ENCODE results near the gene SIRPB2.

- TF ChIP-seq POLR2A (IDR thresholded peaks at IDR 0.05), result no peak
- TF ChIP-seq, protein P1, sequence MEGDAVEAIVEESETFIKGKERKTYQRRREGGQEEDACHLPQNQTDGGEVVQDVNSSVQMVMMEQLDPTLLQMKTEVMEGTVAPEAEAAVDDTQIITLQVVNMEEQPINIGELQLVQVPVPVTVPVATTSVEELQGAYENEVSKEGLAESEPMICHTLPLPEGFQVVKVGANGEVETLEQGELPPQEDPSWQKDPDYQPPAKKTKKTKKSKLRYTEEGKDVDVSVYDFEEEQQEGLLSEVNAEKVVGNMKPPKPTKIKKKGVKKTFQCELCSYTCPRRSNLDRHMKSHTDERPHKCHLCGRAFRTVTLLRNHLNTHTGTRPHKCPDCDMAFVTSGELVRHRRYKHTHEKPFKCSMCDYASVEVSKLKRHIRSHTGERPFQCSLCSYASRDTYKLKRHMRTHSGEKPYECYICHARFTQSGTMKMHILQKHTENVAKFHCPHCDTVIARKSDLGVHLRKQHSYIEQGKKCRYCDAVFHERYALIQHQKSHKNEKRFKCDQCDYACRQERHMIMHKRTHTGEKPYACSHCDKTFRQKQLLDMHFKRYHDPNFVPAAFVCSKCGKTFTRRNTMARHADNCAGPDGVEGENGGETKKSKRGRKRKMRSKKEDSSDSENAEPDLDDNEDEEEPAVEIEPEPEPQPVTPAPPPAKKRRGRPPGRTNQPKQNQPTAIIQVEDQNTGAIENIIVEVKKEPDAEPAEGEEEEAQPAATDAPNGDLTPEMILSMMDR (IDR thresholded peaks at IDR 0.05), result no peak
Measured at GRCh38 chr20:1526896-1527295, 35.7 kb upstream of the SIRPB2 start.
